Measurements from ENCODE around the gene PRKCA.

DNA sequence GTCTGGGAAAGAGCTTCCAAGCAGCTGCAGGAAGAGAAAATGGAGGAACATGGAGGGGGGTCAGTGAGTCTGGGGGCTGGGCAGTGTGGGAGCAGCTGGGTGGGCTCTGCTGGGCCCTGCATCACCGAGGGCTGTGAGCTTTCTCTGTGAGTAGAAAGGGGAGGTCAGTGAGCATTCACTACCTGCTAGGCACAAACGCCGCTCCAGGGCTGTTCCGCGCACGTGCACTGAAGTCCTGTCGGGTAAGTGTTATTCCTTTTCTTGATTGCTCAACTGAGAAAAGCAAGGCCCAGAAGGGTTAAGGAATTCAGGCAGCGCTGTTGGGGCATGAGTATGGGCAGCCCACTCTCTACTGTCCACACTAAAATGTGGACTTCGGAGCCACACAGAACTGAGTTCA, 537.2 kb downstream of the PRKCA start:
- TF ChIP-seq POLR2AphosphoS5 (IDR thresholded peaks at IDR 0.05; ENCODE audit: low read depth, low read length) = no peak
- TF ChIP-seq SIN3A (IDR thresholded peaks at IDR 0.05; ENCODE audit: borderline replicate concordance, insufficient read depth, low read length) = no peak
